Urothelium cell line (cell line): ENCODE data around the gene CUX1.

Source experiments
- DNase-seq: peaks from one replicate; pipeline ENCODE4 v3.0.0; 2011; ENCODE audit warnings: low spot score, mixed read lengths
- FAIRE-seq: peaks from 2 replicates; lab custom pipeline; 2011; peaks lifted over from hg19 to GRCh38; lab: Jason Lieb, UNC

The CUX1 gene, protein sequence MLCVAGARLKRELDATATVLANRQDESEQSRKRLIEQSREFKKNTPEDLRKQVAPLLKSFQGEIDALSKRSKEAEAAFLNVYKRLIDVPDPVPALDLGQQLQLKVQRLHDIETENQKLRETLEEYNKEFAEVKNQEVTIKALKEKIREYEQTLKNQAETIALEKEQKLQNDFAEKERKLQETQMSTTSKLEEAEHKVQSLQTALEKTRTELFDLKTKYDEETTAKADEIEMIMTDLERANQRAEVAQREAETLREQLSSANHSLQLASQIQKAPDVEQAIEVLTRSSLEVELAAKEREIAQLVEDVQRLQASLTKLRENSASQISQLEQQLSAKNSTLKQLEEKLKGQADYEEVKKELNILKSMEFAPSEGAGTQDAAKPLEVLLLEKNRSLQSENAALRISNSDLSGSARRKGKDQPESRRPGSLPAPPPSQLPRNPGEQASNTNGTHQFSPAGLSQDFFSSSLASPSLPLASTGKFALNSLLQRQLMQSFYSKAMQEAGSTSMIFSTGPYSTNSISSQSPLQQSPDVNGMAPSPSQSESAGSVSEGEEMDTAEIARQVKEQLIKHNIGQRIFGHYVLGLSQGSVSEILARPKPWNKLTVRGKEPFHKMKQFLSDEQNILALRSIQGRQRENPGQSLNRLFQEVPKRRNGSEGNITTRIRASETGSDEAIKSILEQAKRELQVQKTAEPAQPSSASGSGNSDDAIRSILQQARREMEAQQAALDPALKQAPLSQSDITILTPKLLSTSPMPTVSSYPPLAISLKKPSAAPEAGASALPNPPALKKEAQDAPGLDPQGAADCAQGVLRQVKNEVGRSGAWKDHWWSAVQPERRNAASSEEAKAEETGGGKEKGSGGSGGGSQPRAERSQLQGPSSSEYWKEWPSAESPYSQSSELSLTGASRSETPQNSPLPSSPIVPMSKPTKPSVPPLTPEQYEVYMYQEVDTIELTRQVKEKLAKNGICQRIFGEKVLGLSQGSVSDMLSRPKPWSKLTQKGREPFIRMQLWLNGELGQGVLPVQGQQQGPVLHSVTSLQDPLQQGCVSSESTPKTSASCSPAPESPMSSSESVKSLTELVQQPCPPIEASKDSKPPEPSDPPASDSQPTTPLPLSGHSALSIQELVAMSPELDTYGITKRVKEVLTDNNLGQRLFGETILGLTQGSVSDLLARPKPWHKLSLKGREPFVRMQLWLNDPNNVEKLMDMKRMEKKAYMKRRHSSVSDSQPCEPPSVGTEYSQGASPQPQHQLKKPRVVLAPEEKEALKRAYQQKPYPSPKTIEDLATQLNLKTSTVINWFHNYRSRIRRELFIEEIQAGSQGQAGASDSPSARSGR (N-terminal part only)

DNA sequence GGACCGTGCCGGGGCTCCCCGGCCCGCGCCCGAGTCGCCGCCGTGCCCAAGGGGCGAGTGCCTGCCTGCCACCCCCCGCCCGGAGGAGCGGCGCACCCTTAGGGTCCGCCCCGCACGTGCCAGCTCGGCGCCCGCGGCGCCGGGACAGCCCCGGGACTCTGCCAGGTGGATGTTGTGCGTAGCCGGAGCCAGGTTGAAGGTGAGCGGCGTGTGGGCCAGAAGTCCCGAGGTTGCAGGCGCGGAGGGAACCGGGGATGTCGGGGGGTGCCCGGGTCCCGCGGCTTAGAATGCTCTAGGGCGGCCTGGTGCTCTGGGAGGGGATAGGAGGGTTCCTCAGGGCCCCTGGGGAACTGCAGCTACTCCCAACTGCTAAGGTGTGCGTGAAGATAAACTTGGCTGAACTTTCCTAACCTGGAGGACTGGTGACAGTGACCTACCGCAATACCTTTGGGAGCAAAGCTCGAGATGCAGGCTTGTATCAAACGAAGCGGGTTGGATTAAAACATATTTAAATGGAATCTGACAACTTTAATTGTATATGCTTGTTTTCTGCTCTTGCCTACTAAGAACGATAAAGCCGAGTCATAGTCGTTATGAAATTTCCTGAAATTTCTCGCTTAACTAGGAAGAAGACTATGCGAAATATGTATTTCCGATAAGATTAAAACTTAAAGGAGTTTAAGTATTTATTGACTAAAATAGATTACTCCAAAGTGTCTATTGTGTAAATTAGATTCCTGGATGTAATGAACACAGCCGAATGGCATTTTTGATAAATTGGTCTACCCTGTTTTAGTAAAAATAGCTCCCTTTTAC is at the start of gene CUX1:
TSS of gene CUX1 (plus strand) at position 156 of the 816 bp plus-strand sequence. CDS start at position 170, 14 bp downstream.
- no peak for FAIRE-seq
- DNase-seq = peak; percentile 54

DNA sequence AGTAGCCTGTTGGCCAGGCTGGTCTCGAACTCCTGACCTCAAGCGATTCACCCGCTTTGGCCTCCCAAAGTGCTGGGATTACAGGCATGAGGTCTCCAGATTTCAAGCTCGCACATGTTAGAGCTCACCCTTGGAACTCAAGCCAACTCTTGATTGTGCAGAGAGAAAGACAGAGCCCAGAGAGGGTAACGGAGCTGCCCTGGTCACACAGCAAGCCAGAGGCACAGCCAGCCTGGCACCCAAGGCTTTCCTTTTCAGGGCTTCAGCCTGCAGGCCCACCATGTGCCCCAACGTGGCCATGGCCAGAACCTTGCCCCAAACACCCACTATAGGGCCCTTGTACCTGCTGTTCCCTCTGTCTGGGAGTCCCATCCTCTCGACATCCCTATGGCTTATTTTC is 49.1 kb upstream of the CUX1 start:
- FAIRE-seq (no peak), DNase-seq (no peak)

DNA sequence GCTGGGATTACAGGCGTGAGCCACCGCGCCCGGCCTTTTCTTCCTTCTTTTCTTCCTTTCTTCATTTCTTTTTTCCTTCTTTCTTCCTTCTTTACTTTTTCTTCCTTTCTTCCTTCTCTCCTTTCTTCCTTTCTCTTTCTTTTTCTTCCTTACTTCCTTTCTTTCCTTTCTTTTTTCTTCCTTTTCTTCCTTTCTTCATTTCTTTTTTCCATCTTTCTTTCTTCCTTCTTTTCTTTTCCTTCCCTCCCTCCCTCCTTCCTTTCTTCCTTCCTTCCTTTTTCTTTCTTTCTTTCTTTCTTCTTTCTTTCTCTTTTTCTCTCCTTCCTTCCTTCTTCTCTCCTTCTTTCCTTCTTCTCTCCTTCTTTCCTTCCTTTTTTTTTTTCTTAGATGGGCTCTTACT is 47.0 kb upstream of the CUX1 start:
- FAIRE-seq = no peak
- DNase-seq = no peak

DNA sequence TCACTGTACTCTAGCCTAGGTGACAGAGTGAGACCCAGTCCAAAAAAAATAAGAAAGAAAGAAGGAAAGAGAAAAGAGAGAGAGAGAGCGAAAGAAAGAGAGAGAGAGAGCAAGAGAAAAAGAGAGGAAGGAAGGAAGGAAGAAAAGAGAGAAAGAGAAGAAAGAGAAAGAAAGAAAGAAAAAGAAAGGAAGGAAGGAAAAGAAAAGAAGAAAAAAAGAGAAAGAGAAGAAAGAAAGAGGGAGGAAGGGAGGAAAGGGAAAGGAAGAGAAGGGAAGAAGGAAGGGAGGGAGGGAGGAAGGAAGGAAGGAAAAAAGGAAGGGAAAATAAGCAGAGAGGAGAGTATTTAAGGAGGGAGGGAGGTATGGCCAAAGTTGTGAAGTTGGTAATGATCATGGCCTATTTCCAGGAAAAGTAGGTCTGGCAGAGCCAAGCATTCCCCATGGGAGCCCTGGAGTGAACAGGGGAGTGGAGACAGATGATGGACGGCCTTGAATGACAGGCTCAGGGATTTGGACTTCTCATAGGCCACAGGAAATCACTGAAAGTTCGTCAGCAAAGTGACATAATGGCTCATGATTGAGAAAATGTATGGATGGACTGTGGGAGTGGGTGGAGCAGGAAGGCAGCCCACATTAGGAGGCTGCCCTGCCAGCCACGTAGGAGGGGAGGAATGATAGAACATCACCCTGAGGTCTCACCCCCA is 44.8 kb upstream of the CUX1 start:
- no peak for DNase-seq
- FAIRE-seq = no peak

- DNase-seq (no peak), FAIRE-seq (no peak)
Measured at GRCh38 chr7:101775181-101775580, 42.2 kb upstream of the CUX1 start.

DNA sequence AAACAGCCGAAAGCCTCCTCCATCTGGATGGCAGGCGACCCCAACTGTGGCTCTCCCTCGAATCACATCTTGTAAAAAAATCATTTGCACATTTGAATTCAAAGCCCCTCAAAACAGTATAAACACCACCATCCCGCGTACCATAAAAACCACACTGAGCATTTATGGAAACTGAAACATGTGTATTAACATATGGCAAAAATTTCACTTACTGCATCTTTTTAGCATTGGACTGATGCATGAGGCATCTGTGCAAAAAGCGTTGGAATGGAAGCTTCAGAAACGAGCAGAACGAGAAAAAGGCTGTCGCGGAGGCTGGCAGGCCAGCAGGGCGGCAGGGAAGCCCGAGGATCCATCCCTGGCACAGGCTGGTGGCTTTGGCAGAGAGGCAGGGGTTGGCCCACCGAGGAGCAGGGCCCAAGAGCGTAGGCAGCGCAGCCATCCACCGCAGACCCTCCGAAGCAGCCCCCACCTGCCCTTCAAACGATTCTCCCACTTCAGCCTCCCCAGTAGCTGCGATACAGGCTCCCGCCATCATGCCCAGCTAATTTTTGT is 39.3 kb upstream of the CUX1 start:
- no peak for FAIRE-seq
- DNase-seq = no peak

- FAIRE-seq = no peak
- DNase-seq = peak; percentile 65
Measured at GRCh38 chr7:101779267-101779666, 38.2 kb upstream of the CUX1 start.

- DNase-seq = no peak
- no peak for FAIRE-seq
Measured at GRCh38 chr7:101780281-101780680, 37.1 kb upstream of the CUX1 start.

GRCh38 chr7:101781439-101781838 is 36.0 kb upstream of the CUX1 start:
- no peak for DNase-seq
- no peak for FAIRE-seq

DNA sequence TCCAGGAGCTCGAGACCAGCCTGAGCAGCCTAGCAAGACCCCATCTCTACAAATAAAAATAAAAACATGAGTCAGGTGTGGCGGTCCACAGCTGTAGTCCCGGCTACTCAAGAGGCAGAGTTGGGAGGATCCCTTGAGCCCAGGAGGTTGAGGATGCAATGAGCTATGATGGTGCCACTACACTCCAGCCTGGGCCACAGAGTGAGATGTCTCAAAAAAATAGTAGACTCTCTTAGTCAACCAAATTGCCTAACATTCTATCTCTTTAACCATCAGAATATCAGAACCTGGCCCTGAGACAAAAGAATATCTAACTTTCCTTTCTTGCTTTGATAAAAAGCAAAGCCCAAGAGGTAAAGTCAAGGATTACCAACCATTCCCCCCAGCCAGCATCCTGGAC is 35.0 kb upstream of the CUX1 start:
- DNase-seq = no peak
- no peak for FAIRE-seq

- no peak for DNase-seq
Measured at GRCh38 chr7:101782896-101783295, 34.5 kb upstream of the CUX1 start.

GRCh38 chr7:101783381-101784181 is 33.8 kb upstream of the CUX1 start:
- DNase-seq (no peak), FAIRE-seq (no peak)

More at GRCh38 chr7:101782896-101783295, 34.5 kb upstream of the CUX1 start:
- no peak for FAIRE-seq

DNA sequence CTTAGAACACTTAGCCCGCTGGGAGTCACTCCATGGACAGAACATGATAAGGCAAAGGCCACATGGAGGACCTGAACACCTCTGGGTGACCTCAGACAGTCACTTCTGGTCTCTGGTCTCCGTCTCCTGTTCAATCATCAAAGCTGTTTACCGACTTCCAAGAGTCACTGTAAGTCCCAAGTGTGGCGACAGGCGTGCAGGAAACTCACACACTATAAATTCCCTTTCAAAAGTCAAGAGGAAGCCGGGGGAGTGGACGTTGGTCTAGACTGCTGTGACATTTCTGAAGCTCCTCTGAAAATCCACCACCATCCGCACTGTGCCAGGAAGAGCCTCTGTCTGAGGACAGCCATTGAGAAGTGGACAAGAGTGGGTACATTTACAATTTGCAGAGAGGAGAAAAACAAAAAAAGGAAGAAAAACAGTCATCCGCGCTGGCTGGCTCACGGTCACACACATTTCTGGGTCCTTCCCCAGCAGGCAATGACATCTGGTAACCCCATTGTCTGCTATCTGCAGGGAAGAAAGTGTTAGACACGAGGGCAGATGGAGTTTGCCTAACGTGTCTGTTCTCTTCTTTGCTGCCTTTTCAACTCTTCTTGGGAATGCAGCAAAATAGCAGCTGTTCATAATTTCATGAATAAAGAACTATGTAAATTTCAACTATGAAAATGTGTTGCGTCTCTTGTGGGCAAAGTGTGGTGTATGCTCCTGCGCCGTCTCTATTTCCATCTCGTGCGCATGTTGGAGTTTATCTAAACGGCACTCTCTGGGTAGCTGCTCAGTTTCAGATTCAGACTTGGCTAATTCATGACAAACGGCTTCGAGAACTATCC is 32.9 kb upstream of the CUX1 start:
- DNase-seq (no peak), FAIRE-seq (no peak)

DNA sequence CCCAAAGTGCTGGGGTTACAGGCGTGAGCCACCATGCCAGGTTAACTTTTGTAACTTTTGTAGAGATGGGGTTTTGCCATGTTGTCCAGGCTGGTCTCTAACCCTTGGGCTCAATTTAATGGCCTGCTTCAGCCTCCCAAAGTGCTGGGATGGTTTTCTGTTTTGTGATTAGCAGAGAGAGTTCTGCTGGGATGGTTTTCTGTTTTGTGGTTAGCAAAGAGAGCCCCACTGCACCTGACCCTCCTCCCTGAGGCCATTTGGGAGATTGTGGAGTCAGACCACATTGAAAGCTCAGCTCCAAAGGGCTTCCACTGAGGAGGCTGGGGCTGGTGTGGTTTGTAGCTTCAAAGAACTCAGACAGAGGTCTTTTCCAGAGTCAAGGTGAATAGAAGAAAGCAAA is 29.6 kb upstream of the CUX1 start:
- FAIRE-seq = no peak
- DNase-seq = no peak

DNA sequence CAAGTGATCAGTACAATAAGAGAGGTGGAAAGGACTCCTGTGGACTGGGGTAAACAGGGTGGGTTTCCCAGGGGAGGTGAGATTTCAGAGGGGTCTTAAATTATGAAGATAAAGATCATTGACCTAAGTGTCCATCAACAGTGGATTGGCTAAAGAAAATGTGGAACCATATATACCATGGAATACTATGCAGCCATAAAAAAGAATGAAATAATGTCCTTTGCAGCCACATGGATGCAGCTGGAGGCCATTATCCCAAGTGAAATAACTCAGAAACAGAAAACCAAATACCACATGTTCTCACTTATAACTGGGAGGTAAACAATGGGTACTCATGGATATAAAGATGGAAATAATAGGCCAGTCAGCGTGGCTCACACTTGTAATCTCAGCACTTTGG is 28.9 kb upstream of the CUX1 start:
- no peak for DNase-seq
- no peak for FAIRE-seq

DNA sequence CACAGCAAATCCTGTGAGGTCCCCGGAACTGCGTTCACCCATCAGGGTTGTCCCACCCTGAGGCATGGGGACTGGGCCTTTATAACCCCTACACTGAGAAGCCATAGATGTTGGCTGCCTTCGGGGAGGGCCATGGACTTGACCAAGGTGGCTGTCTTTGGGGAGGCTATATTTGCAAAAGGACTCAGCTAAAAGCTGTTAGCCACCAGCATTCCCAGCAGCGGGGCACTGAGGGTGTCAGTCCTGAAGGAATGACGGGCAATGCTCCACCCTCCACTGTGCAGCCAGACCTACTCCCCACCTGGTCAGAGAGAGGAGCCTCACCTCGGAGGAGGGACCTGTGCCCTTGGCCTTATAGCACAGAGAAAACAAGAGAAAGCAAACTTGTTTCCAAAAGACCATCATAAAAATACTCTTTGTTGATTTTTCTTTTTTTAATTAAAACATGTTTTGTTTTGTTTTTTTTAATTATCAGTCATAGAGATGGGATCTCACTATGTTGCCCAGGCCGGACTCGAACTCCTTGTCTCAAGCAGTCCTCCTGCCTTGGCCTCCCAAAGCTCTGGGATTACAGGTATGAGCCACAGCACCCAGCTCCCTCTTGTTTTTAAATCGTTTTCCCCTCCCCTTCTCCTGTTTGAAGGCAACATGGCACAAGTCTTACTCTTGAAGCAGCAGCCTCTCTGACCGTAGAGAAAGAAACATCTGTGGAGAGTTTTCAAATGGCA is 26.7 kb upstream of the CUX1 start:
- no peak for DNase-seq
- FAIRE-seq = no peak
